ENCODE data around the gene MOSMO. TPM values are rescaled to one million over a fixed set of nuclear protein-coding genes. Genes with fewer than 3 reads are reported as not detected.

The MOSMO gene
- total RNA-seq, 1 experiment from 2014 or later = 27.6 TPM

- DNase-seq (ENCODE audit: low read depth, low spot score) = no peak
- H3K27me3 ChIP-seq (ENCODE audit: insufficient read depth, low read length) = no peaks in the 10 kb centered on the region; the same call in 1 of the 2 replicates
- H3K9me3 ChIP-seq (ENCODE audit: control insufficient read depth in 1 of 2, insufficient read depth in 1 of 2, low read depth in 1 of 2, low read length in 2 of 2) = no peaks in the 10 kb centered on the region
- H3K4me3 ChIP-seq (replicated peaks in 1 of 2; ENCODE audit: low read depth in 1 of 2, low read length in 2 of 2) = no peak overlapping the region
- no peak overlapping the region for H3K9ac ChIP-seq (ENCODE audit: low read length)
- intact Hi-C loops (cut with micrococcal nuclease) = loop anchor here (10.0 kb wide), 1 partner anchor 61 kb away; no protein-coding TSS in a partner anchor
- H2AFZ ChIP-seq (ENCODE audit: low read depth, low read length, poor library complexity, severe bottlenecking) = no peak overlapping the region
- POLR2A ChIA-PET = no interaction called here
- H3K27ac ChIP-seq (ENCODE audit: low read depth, low read length) = no peak overlapping the region
- H3K36me3 ChIP-seq (ENCODE audit: control insufficient read depth in 1 of 2, insufficient read depth in 2 of 2, low read length in 2 of 2) = no peaks in the 10 kb centered on the region
- H4K20me1 ChIP-seq (ENCODE audit: insufficient read depth) = no peaks in the 10 kb centered on the region
- TF ChIP-seq POLR2A (IDR thresholded peaks at IDR 0.05; ENCODE audit: borderline replicate concordance, extremely low read depth, insufficient read depth, insufficient read length) = no peak
- TF ChIP-seq ELF1 (IDR thresholded peaks at IDR 0.05; ENCODE audit: borderline replicate concordance, low read depth) = no peak
- TF ChIP-seq ATF3 (IDR thresholded peaks at IDR 0.05) = no peak
- TF ChIP-seq CTCF (IDR thresholded peaks at IDR 0.05 in 2 of 3, conservative IDR thresholded peaks at IDR 0.05 in 1 of 3; ENCODE audit: borderline replicate concordance in 1 of 3, insufficient read depth in 1 of 3, low read depth in 2 of 3, low read length in 2 of 3) = no peak
- TF ChIP-seq JUND (IDR thresholded peaks at IDR 0.05) = no peak
- TF ChIP-seq SRF (IDR thresholded peaks at IDR 0.05; ENCODE audit: low read depth) = no peak
- no peak for TF ChIP-seq EZH2 (IDR thresholded peaks at IDR 0.05)
- no peak for TF ChIP-seq SP1 (IDR thresholded peaks at IDR 0.05; ENCODE audit: low read depth)
- TF ChIP-seq CEBPB (IDR thresholded peaks at IDR 0.05; ENCODE audit: low read depth) = no peak
- no peak for TF ChIP-seq FOSL1 (IDR thresholded peaks at IDR 0.05; ENCODE audit: low read depth)
- no peak for TF ChIP-seq REST (IDR thresholded peaks at IDR 0.05; ENCODE audit: low read depth)
- CTCF ChIA-PET = interaction anchor here (1.4 kb wide), 1 partner anchor 65 kb away, joined by 3 read pairs; no protein-coding TSS in a partner anchor
- BruUV-seq (replicated peaks) = no TSS peak
- no peak overlapping the region for H3K4me2 ChIP-seq (ENCODE audit: low read length)
- no peaks in the 10 kb centered on the region for H3K79me2 ChIP-seq (ENCODE audit: insufficient read depth, low read length)
- RAD21 ChIA-PET (ENCODE audit: low non-redundant PET in 1 of 2, low total read pairs in 2 of 2, uncharacterized antibody in 2 of 2, unreplicated experiment in 2 of 2) = no interaction called here
- H3K4me1 ChIP-seq (ENCODE audit: control insufficient read depth in 1 of 2, insufficient read depth in 2 of 2, low read length in 2 of 2) = no peaks in the 10 kb centered on the region
- peak; percentile 73 for ATAC-seq
- H3K9me2 ChIP-seq (ENCODE audit: insufficient read depth) = no peaks in the 10 kb centered on the region
These were observed 116.0 kb downstream of the MOSMO start for GRCh38 chr16:22123759-22124490.
